GM12872 (cell line): ENCODE results near the gene SIGLEC14.
A peak's percentile ranks its signal among the peaks of the same experiment; 100 is the strongest.
"Not testable (repeated sequence)": the region's sequence is repeated elsewhere in the genome, so short reads cannot be mapped to it uniquely, and the experiment has no call there.

Experiments
- TF ChIP-seq, protein P1 (sequence below): IDR thresholded peaks from 3 replicates; pipeline ENCODE4 v1.5.1; 2011; ENCODE audit warnings: low read depth, mild to moderate bottlenecking, low read length, moderate library complexity; ENCODE audit not compliant: insufficient read depth

SIGLEC14 gene

DNA sequence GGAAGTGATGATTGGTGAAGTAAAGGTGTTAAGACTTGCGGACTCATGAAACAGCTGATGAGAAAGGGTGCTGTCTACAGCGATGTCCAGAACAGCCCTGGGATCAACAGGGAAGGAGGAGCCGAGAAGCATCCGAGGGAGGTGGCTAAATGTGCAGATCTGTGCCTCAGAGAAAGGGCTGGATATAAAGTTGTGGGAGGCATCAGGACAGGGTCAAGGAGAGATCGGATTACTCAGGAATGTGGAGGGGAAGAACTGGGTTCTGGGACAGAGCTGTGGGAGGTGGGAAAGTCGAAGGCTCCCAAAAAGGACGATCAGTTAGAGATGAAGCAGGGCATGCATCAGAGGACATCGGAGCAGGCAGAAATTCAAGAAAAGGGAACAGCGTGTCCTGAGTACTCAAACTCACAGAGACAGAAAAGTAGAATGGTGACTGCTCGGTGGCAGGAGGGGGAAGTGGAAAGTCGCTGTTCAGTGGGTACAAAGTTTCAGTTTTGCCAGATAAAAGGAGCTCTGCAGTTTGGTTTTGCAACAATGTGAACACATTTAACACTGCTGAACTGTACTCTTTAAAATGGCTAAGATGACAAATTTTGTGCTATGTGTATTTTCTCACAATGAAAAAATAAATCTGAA is 1.9 kb downstream of the SIGLEC14 start:
- TF ChIP-seq, protein P1, sequence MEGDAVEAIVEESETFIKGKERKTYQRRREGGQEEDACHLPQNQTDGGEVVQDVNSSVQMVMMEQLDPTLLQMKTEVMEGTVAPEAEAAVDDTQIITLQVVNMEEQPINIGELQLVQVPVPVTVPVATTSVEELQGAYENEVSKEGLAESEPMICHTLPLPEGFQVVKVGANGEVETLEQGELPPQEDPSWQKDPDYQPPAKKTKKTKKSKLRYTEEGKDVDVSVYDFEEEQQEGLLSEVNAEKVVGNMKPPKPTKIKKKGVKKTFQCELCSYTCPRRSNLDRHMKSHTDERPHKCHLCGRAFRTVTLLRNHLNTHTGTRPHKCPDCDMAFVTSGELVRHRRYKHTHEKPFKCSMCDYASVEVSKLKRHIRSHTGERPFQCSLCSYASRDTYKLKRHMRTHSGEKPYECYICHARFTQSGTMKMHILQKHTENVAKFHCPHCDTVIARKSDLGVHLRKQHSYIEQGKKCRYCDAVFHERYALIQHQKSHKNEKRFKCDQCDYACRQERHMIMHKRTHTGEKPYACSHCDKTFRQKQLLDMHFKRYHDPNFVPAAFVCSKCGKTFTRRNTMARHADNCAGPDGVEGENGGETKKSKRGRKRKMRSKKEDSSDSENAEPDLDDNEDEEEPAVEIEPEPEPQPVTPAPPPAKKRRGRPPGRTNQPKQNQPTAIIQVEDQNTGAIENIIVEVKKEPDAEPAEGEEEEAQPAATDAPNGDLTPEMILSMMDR: no peak

DNA sequence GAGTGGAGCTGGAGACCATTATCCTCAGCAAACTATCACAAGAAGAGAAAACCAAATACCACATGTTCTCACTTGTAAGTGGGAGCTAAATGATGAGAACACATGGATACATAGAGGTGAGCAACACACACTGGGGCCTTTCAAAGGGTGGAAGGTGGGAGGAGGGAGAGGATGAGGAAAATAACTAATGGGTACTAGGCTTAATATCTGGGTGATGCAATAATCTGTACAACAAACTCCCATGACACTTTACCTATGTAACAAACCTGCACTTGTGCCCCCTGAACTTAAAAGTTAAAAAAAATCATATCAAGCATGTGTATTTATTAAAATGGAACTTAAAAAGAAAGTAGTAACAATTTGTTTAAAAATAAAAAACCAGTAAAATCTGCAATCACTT is 5.0 kb downstream of the SIGLEC14 start:
- TF ChIP-seq, protein P1: no peak

DNA sequence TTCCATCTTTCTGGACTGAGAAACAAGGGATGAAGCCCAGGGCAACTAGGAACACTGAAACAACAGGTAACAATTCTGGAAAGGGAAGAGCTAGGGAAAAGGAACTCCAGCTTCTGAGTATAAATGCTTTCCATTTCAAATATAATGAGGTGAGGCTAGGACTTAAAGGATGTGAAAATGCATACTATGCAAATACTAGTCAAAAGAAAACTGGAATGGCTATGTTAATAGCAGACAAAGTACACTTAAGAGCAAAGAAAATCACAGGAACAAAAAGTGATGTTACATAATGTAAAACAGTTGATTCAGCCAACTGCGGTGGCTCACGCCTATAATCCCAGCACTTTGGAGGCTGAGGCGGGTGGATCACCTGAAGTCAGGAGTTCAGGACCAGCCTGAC is 6.2 kb downstream of the SIGLEC14 start:
- TF ChIP-seq, protein P1: no peak

DNA sequence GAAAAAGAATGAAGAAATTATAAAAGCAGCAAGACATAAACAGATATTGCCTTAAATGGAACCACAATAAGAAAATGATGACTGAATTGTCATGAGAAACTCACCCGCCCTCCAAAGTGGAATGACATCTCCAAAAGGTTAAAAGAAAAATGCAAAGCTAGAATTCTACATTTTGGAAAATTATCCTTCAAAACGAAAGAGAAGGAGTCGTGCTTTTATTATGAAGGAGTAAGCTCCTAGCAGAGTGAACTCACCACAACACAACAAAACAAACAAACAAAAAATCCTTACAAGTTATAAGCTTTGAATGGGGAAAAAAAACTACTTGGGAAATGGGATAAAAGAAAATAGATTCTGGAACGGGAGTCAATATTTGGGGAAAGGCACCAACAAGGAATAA is 6.7 kb downstream of the SIGLEC14 start:
- TF ChIP-seq, protein P1: no peak

DNA sequence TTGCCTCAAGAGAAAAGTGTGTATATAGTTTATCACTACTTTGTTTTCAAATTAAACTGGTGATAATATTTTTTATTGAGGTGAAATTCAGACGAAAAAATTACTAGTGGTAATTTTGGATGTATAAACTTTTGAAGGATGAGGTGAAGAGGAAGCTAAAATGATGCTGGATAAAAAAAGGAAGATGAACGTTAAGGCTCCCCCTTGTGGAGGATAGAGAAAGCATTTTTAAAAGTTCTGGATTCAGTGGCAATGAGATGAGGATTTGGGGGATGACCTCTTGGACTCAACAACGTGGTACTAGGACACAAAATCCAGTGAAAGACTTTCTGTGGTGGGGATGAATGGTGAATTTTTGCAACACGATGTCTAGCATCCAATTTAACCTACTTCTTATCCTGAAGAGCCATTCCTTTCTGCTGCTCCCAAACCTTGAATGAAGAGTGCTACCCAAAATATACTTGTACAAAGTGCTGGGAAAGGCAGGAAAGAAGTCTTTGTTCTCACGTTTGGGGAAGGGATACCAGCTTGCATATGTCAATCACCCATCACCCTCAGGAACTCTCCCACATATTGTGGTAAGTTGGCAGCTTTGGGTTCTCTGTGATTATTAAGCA is 9.2 kb downstream of the SIGLEC14 start:
- TF ChIP-seq, protein P1: peak; percentile 59

DNA sequence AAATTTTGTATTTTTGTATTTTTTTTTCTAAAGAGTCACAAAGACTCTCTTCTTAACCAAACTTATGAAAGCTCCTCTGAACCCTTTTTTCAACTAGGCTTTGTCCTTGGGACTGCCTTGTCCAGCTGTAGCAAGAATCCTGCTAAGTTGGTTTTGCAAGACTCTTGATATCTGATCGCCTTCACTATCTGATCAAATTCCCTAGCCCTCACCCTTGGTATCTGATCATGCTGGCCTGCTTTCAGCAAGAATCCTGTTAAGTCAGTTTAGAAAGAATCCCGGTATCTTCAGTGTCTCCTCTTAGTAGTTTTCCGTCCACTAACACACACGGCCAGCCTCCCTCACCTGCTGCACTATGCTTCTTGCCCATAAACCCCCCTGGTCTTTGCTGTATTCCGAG is 14.5 kb downstream of the SIGLEC14 start:
- TF ChIP-seq, protein P1: no peak

DNA sequence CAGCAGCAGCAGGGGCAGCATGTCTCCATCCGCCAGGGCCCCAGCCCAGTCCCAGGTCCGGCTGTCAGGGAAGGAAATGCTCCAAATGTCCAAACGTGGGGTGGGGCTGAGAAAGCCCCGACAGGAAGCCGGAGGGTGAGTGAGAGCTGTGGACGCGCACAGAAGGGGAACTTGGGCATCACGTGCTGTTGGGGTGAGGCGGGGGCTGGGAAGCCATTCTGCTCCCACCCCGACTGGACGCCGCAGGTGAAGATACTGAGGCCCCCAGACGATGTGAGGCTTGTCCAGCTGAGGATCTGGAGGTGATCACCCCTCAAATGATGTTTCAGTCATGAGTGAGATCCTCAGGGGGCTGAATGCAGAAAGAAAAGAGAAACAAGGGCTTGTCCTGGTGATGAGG is 16.3 kb downstream of the SIGLEC14 start, which contains the start of gene SIGLEC5:
SIGLEC5 (minus strand) TSS at position 87 of the 400 bp plus-strand sequence; CDS start at position 21, 66 bp downstream.
- TF ChIP-seq, protein P1: not testable (repeated sequence)
